AG10803 (cell line): ENCODE results near the gene SRRM5.
"Not testable (repeated sequence)": the region's sequence is repeated elsewhere in the genome, so short reads cannot be mapped to it uniquely, and the experiment has no call there.

ENCODE experiments used
- DNase-seq: peaks from one replicate; pipeline ENCODE4 v3.0.0; 2010; ENCODE audit warnings: low read depth
- H3K4me3 ChIP-seq: 2 replicates; pipeline ENCODE4 v1.5.1; 2011; ENCODE audit warnings: mild to moderate bottlenecking, low read length, control low read depth
- TF ChIP-seq, protein P1 (sequence below): conservative IDR thresholded peaks from 2 replicates; pipeline ENCODE4 v1.5.1; 2011; ENCODE audit warnings: mild to moderate bottlenecking, low read length, control low read depth, inconsistent platforms

SRRM5 gene

GRCh38 chr19:43641333-43641732, 29.4 kb downstream of the SRRM5 start:
- DNase-seq, result no peak
- TF ChIP-seq, protein P1, sequence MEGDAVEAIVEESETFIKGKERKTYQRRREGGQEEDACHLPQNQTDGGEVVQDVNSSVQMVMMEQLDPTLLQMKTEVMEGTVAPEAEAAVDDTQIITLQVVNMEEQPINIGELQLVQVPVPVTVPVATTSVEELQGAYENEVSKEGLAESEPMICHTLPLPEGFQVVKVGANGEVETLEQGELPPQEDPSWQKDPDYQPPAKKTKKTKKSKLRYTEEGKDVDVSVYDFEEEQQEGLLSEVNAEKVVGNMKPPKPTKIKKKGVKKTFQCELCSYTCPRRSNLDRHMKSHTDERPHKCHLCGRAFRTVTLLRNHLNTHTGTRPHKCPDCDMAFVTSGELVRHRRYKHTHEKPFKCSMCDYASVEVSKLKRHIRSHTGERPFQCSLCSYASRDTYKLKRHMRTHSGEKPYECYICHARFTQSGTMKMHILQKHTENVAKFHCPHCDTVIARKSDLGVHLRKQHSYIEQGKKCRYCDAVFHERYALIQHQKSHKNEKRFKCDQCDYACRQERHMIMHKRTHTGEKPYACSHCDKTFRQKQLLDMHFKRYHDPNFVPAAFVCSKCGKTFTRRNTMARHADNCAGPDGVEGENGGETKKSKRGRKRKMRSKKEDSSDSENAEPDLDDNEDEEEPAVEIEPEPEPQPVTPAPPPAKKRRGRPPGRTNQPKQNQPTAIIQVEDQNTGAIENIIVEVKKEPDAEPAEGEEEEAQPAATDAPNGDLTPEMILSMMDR, result no peak

DNA sequence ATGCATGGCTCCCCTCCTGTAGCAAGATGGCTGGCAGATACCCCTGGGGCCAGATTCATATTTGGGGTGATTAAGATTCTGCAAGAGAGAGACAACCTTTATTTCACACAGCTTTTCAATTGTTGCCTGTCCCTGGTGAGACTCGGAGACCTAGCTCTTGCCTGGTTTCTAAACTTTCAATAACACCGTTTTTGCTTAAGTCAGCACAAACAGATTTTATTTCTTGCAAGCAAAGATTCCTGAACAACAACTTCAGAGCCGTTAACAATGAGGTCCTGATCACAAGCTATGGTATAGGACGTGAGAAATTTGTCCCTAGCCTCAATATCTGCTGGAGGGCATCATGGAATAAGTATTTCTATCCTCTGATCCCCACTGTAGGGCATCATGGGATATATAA, 30.6 kb downstream of the SRRM5 start:
- TF ChIP-seq, protein P1, result no peak
- DNase-seq, result no peak
- H3K4me3 ChIP-seq, result no peak overlapping the region

More at GRCh38 chr19:43641333-43641732, 29.4 kb downstream of the SRRM5 start:
- no peak overlapping the region for H3K4me3 ChIP-seq

- no peak overlapping the region for H3K4me3 ChIP-seq
- TF ChIP-seq, protein P1, result no peak
- DNase-seq, result no peak
Measured at GRCh38 chr19:43643326-43643725, 31.4 kb downstream of the SRRM5 start.

- H3K4me3 ChIP-seq, result no peak overlapping the region
- TF ChIP-seq, protein P1, result no peak
- DNase-seq, result no peak
Measured at GRCh38 chr19:43644181-43644580, 32.3 kb downstream of the SRRM5 start.

GRCh38 chr19:43648633-43649032, 36.7 kb downstream of the SRRM5 start:
- no peak overlapping the region for H3K4me3 ChIP-seq
- DNase-seq, result no peak
- TF ChIP-seq, protein P1, result no peak

- H3K4me3 ChIP-seq, result no peak overlapping the region
- no peak for DNase-seq
- TF ChIP-seq, protein P1, result no peak
Measured at GRCh38 chr19:43649514-43649913, 37.6 kb downstream of the SRRM5 start.

GRCh38 chr19:43650276-43650675, 38.4 kb downstream of the SRRM5 start:
- DNase-seq, H3K4me3 ChIP-seq: not testable (repeated sequence)
